ENCODE results near the gene CIZ1. TPM values are rescaled to one million over a fixed set of nuclear protein-coding genes. Genes with fewer than 3 reads are reported as not detected.

Gene CIZ1
- total and polyA plus RNA-seq, 9 of the 15 experiments (the other 6 are each of a cell fraction or from before 2014, with no cell fraction given), result 6.6 to 329 (median 87.8) TPM

DNA sequence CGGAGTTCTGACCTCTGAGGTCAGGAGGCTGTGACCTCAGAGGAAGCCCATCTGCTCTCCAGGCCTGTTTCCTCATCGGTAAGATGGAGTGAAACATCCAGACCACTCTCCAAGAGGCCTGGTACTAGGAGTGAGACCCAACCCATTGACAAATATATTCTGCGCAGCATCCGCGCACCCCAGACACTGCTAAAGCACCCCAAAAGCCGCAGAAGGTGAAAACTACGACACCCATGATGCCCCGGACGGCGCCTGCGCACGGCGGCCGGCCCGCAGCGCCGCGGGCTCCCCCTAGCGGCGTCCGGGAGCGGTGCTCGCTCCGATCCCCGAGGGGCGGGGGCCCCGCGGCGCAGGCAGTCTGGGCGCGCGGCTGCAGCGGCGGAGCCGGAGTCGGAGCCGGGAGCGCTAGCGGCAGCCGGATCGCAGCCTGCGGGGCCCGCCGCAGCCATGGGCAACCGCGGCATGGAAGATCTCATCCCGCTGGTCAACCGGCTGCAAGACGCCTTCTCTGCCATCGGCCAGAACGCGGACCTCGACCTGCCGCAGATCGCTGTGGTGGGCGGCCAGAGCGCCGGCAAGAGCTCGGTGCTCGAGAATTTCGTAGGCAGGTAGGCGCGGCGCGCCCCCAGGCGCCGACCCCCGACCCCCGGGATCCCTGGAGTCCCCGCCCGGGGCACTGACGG lies 11.8 kb upstream of the CIZ1 start, which contains the start of gene DNM1 (continued):
- TF ChIP-seq, protein P1, sequence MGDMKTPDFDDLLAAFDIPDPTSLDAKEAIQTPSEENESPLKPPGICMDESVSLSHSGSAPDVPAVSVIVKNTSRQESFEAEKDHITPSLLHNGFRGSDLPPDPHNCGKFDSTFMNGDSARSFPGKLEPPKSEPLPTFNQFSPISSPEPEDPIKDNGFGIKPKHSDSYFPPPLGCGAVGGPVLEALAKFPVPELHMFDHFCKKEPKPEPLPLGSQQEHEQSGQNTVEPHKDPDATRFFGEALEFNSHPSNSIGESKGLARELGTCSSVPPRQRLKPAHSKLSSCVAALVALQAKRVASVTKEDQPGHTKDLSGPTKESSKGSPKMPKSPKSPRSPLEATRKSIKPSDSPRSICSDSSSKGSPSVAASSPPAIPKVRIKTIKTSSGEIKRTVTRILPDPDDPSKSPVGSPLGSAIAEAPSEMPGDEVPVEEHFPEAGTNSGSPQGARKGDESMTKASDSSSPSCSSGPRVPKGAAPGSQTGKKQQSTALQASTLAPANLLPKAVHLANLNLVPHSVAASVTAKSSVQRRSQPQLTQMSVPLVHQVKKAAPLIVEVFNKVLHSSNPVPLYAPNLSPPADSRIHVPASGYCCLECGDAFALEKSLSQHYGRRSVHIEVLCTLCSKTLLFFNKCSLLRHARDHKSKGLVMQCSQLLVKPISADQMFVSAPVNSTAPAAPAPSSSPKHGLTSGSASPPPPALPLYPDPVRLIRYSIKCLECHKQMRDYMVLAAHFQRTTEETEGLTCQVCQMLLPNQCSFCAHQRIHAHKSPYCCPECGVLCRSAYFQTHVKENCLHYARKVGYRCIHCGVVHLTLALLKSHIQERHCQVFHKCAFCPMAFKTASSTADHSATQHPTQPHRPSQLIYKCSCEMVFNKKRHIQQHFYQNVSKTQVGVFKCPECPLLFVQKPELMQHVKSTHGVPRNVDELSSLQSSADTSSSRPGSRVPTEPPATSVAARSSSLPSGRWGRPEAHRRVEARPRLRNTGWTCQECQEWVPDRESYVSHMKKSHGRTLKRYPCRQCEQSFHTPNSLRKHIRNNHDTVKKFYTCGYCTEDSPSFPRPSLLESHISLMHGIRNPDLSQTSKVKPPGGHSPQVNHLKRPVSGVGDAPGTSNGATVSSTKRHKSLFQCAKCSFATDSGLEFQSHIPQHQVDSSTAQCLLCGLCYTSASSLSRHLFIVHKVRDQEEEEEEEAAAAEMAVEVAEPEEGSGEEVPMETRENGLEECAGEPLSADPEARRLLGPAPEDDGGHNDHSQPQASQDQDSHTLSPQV (IDR thresholded peaks at IDR 0.05), result no peak
- TF ChIP-seq, protein P2, sequence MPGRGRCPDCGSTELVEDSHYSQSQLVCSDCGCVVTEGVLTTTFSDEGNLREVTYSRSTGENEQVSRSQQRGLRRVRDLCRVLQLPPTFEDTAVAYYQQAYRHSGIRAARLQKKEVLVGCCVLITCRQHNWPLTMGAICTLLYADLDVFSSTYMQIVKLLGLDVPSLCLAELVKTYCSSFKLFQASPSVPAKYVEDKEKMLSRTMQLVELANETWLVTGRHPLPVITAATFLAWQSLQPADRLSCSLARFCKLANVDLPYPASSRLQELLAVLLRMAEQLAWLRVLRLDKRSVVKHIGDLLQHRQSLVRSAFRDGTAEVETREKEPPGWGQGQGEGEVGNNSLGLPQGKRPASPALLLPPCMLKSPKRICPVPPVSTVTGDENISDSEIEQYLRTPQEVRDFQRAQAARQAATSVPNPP (IDR thresholded peaks at IDR 0.05; ENCODE audit: borderline replicate concordance, insufficient read depth, insufficient read length), result no peak
- TF ChIP-seq ZNF449 (CRISPR knock-in tag; IDR thresholded peaks at IDR 0.05) (peak; percentile 59; the same call in 1 of the 2 replicates), CREB1 (IDR thresholded peaks at IDR 0.05) (peak; percentile 67), CREB1 (CRISPR knock-in tag; IDR thresholded peaks at IDR 0.05) (no peak), ZNF586 (CRISPR knock-in tag; conservative IDR thresholded peaks at IDR 0.05) (no peak), ESRRA (IDR thresholded peaks at IDR 0.05; ENCODE audit: borderline replicate concordance, low read depth) (peak; percentile 92), HNRNPL (IDR thresholded peaks at IDR 0.05; ENCODE audit: low read depth, low read length) (peak; percentile 40; the same call in 1 of the 2 replicates), KLF13 (tag; IDR thresholded peaks at IDR 0.05; ENCODE audit: borderline replicate concordance, low read depth) (0 out of 2 replicates have a peak, but pooled peaks have one; percentile 7), MEF2D (tag; conservative IDR thresholded peaks at IDR 0.05; ENCODE audit: low read depth) (no peak), E2F3 (CRISPR knock-in tag; IDR thresholded peaks at IDR 0.05) (peak; percentile 46; the same call in 1 of the 2 replicates), TARDBP (IDR thresholded peaks at IDR 0.05) (no peak; the same call in 1 of the 2 replicates), PCBP1 (IDR thresholded peaks at IDR 0.05; ENCODE audit: low read depth, low read length, poor library complexity, severe bottlenecking) (peak; percentile 76), ZNF780A (CRISPR knock-in tag; IDR thresholded peaks at IDR 0.05) (no peak), ZNF699 (CRISPR knock-in tag; IDR thresholded peaks at IDR 0.05; ENCODE audit: insufficient replicate concordance) (no peak), MBD2 (IDR thresholded peaks at IDR 0.05; ENCODE audit: borderline replicate concordance, low read depth) (no peak), CREBBP (IDR thresholded peaks at IDR 0.05; ENCODE audit: low read depth, low read length) (no peak)
- TF ChIP-seq, protein P3, sequence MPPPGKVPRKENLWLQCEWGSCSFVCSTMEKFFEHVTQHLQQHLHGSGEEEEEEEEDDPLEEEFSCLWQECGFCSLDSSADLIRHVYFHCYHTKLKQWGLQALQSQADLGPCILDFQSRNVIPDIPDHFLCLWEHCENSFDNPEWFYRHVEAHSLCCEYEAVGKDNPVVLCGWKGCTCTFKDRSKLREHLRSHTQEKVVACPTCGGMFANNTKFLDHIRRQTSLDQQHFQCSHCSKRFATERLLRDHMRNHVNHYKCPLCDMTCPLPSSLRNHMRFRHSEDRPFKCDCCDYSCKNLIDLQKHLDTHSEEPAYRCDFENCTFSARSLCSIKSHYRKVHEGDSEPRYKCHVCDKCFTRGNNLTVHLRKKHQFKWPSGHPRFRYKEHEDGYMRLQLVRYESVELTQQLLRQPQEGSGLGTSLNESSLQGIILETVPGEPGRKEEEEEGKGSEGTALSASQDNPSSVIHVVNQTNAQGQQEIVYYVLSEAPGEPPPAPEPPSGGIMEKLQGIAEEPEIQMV (tag; conservative IDR thresholded peaks at IDR 0.05; ENCODE audit: low read depth), result no peak

Measured in K562 (cell line).